Measurements from ENCODE around the gene PTGER4.

GRCh38 chr5:40682154-40683017 lies 2.7 kb downstream of the PTGER4 start:
- TF ChIP-seq CTCF (IDR thresholded peaks at IDR 0.05) (no peak), EP300 (IDR thresholded peaks at IDR 0.05) (no peak)
